CD4-positive, alpha-beta T cell treated with Interleukin-6 at 100 ng/mL for 8 hours (primary cell): ENCODE measurements around the gene TMEM167B.
"Not testable (repeated sequence)": the region's sequence is repeated elsewhere in the genome, so short reads cannot be mapped to it uniquely, and the experiment has no call there.

Experiments
- DNase-seq: peaks from one replicate; pipeline ENCODE4 v3.0.0-alpha.2; 2020; ENCODE audit warnings: mixed read lengths, low spot score

Gene TMEM167B

DNA sequence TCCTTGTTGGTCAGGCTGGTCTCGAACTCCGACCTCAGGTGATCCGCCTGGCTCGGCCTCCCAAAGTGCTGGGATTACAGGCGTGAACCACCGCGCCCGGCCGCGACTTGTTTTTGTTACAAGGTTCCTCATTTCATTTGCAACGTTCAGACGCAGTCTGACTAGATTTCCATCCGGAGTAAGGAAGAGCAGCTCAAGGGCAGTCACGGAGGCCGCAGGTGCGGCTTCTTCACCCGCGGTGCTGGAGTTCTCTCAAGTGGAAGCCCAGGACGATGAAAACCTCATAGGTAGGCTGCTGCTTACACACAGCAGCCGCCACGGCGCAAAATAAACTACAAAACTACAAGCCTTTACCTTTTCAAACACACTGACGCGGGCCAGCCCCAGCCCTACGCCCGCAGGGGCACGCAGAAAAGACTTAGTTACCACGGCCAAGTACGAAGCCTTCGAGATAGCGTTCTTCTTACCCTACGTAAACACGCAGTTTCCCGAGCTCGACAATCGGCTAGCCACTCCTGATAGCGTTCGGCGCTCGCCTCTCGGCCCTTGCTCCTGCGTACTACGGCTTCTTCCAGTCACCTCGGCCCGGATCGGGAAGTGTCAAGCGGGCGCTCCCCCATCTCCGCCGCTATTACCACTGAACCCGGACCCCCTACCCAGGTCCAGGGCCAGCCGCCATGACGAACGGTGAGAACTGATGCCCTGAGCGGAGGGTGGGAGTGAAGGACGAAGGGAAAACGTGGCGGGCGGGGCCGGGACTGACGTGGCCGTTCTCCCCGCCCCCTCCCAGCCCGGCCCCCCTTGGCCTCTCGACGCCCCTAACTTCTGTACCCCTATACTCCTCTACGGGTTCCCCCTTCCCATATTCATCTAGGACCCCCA, at the start of gene TMEM167B:
TMEM167B (plus strand) TSS at position 569 of the 882 bp plus-strand sequence; CDS start at position 678, 109 bp downstream.
- peak; percentile 85 for DNase-seq

- peak; percentile 2 for DNase-seq
Observed at GRCh38 chr1:109040989-109041620, 49.5 kb upstream of the TMEM167B start.

DNA sequence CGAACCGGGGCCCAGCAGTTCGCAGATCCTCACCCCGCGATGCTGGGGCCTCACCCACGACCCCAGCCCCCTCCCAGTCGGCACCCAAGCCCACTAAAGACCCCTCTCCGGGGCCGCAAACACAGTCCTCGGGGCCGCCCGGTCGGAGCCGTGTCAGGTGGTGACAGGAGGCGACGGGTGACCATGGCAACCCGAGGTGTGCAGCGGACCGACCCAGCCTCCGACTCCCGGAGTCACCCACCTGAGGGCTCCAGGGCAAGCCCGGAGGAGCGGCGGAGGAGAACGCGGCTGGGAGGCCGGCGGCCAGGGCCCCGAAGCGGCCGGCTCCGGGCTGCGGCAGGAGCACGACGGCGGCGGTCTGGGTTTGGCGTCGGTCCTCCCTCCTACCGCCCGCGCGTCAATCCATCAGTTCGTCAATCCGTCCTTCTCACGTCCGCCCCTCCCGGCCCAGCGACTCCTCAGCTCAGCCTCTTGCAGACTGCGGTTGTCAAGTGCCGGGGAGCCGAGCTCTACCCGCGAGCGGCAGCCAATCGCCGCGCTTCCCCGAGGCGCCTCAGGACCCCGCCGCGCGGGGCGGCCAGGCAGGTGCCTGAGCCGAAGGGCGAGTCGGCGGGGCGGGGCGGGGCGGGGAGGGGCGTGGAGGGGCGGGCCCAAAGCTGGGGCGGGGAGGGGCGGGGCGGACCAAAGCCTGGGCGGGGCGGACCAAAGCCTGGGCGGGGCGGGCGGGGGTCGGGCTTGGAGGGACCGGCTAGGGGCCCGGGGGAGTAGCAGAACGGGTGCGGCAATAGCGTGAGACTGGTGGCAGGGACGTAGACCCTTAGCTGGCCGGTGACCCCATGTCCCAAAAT, 48.7 kb upstream of the TMEM167B start, which contains the start of gene WDR47:
WDR47 (minus strand) TSS at position 482 of the 848 bp plus-strand sequence. CDS start 18,590 bp downstream, outside the sequence.
- peak; percentile 96 for DNase-seq

DNA sequence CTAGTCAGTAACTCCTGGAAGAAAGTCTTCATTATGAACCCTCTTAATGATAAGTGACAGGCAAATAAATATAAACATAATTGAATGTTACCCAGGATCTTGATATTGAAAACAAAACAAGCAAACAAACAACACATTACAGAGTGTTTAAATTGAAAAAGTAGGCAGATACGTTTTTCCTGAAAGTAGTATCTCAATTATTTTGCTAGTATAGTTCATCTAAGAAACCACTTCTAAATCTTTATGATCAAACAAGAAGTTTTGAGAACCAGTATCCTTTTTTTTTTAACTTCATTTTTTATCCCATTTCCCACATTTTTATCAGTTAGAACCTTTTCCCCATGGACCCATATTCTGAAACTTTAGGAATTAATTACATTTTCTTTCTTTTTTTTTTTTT, 45.0 kb upstream of the TMEM167B start:
- DNase-seq: no peak

- no peak for DNase-seq
Observed at GRCh38 chr1:109046671-109047070, 43.9 kb upstream of the TMEM167B start.

DNA sequence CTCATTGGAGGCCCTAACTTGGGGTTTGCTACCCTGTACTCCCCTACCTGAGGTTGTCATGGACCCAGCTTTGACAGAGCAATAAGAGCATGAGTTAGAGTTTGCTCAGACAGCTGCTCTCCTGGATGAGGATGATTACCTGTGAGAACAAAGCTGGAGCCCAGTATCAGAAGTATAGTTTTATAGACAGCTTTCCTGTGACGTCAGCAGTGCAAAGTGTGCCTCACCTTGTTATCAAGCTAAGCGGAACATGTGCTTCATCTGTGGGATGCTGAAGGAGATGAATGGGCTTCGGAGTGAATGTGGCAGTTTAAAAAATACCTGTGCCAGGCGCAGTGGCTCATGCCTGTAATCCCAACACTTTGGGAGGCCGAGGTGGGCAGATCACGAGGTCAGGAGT, 43.2 kb upstream of the TMEM167B start:
- no peak for DNase-seq

GRCh38 chr1:109048335-109048734, 42.2 kb upstream of the TMEM167B start:
- DNase-seq: no peak

- no peak for DNase-seq
Observed at GRCh38 chr1:109050228-109050995, 40.2 kb upstream of the TMEM167B start.

GRCh38 chr1:109052145-109052544, 38.4 kb upstream of the TMEM167B start:
- DNase-seq: not testable (repeated sequence)

GRCh38 chr1:109056064-109056463, 34.5 kb upstream of the TMEM167B start:
- DNase-seq: no peak

GRCh38 chr1:109059026-109059425, 31.5 kb upstream of the TMEM167B start:
- no peak for DNase-seq

DNA sequence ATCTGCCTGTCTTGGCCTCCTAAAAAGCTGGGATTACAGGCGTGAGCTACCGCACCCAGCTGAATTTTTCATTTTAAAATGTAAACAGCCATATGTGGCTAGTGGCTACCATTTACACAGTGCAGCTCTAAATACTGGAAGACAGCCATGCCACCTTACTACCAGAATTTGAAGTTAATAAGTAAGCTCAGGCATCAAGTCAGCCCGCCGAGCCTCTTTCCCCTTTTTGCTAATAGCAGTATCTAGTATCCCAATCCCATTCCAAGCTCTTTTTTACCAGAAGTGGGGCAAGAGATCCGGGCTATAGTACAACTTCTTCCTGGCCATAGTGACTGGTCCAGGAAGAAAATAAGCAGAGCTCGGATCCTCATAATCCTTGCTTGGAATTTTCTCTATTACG, 29.9 kb upstream of the TMEM167B start:
- DNase-seq: no peak

GRCh38 chr1:109061183-109061582, 29.4 kb upstream of the TMEM167B start:
- no peak for DNase-seq

DNA sequence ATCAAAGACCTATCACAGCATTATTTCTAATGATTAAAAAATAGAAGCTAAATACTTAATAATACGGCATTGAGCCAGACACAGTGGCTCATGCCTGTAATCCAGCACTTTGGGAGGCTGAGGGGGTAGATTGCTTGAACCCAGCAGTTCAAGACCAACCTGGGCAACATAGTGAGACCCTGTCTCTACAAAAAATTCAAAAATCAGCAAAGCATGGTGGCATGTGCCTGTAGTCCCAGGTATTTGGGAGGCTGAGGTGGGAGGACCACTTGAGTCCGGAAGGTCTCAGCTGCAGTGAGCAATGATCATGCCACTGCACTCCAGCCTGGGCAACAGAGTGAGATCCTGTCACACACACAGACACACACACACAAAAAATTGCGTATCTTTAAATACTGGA, 25.4 kb upstream of the TMEM167B start:
- DNase-seq: no peak

GRCh38 chr1:109067883-109068282, 22.7 kb upstream of the TMEM167B start:
- DNase-seq: no peak

- no peak for DNase-seq
Observed at GRCh38 chr1:109069294-109069693, 21.3 kb upstream of the TMEM167B start.

GRCh38 chr1:109075531-109076490, 14.8 kb upstream of the TMEM167B start, which contains the start of gene TAF13:
TSS of gene TAF13 (minus strand) at chr1:109076003. CDS start at chr1:109075947, 56 bp downstream.
- DNase-seq: peak; percentile 84

DNA sequence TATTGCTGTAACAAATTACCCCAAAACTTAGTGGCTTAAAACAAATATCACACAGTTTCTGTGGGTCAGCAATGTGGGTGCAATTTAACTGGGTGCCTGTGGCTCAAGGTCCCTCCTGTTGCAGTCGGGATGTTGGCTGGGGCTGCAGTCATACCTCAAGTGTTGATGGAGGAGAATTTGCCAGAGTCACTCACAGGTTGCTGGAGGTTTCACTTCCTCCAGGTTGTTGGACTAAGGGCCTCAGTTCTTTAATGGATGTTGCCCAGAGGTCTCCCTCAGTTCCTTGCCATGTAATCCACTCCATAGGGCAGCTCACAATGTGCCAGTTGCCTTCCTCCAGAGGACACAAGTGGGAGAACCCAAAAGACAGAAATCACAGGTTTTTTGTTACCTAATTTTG, 12.2 kb upstream of the TMEM167B start:
- DNase-seq: no peak

GRCh38 chr1:109079240-109079622, 11.3 kb upstream of the TMEM167B start:
- DNase-seq: no peak

- DNase-seq: no peak
Observed at GRCh38 chr1:109080441-109081082, 10.0 kb upstream of the TMEM167B start.
